ENCODE results near the gene BRSK1.

Gene BRSK1

DNA sequence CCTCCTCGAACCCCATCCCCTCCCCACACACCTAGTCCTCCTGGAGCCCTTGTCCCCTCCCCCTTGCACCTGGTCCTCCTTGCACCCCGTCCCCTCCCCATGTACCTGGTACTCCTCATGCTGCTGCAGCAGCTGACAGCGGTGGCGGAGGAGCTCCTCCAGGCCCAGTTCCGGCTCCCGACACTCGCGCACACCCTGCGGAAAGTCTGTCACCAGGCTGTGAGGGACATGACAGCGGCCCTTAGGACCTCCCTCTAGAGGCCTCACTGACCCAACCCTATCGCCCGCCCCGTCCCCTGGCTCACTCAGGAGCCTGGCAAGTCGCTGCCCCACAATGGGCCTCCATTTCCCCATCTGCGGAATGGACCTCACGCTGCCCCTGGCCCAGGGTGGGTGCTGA is 18.6 kb upstream of the BRSK1 start:
- Histone ChIP-seq H3K36me3 (ENCODE audit: insufficient read depth, low read length) (no peaks in the 10 kb centered on the region; the same call in 1 of the 2 replicates), H3K9ac (ENCODE audit: insufficient read length) (no peak overlapping the region), H3K4me3 (no peak overlapping the region), H3K9me3 (ENCODE audit: low read depth, low read length) (no peaks in the 10 kb centered on the region), H3K27ac (no peak overlapping the region)
- no peak for TF ChIP-seq EZH2 (IDR thresholded peaks at IDR 0.05)
- TF ChIP-seq FOXP2 (optimal IDR thresholded peaks at IDR 0.05; ENCODE audit: control extremely low read depth, extremely low read length, insufficient read depth) = no peak
- TF ChIP-seq POLR2AphosphoS5 (IDR thresholded peaks at IDR 0.05; ENCODE audit: borderline replicate concordance, low read depth, low read length) = no peak
- DNase-seq (ENCODE audit: low read depth, low spot score) = no peak

DNA sequence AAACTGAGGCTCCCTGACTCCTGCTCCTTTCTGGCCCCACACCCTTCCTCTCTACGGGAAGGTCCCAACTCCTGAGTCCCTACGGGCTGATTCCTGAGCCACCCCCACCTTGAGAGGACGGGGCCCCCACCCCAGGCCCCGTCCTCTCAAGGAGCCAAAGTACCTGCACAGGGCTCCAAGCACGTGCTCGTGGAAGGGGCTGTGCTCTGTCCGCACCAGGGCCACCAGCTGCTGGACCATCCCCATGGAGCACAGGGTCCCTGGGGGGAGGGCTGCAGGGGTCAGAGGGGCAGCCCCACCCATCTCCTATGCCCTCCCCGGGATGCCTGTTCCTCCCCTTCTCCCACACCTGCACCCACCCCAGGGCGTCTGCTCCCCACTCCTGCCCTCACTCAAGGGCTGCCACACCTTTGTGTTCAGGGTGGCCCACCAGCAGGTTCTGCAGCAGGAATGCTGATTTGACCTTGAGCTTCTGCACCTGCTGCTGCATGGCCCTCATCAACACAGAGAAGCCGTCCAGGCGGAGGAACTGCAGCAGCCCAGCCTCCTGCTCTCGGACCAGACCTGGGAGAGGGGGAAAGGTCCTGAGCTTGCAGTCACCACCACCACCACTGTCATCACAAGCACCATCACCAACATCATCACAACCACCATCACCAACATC is 17.9 kb upstream of the BRSK1 start:
- TF ChIP-seq FOXP2 (optimal IDR thresholded peaks at IDR 0.05; ENCODE audit: control extremely low read depth, extremely low read length, insufficient read depth) = no peak
- TF ChIP-seq EZH2 (IDR thresholded peaks at IDR 0.05) = no peak
- TF ChIP-seq POLR2AphosphoS5 (IDR thresholded peaks at IDR 0.05; ENCODE audit: borderline replicate concordance, low read depth, low read length) = no peak
- no peak overlapping the region for H3K27ac ChIP-seq
- no peak overlapping the region for H3K9ac ChIP-seq (ENCODE audit: insufficient read length)
- H3K36me3 ChIP-seq (ENCODE audit: insufficient read depth, low read length) = no peaks in the 10 kb centered on the region; the same call in 1 of the 2 replicates
- no peak overlapping the region for H3K4me3 ChIP-seq
- no peak for DNase-seq (ENCODE audit: low read depth, low spot score)
- no peaks in the 10 kb centered on the region for H3K9me3 ChIP-seq (ENCODE audit: low read depth, low read length)

GRCh38 chr19:55266404-55266803 is 17.4 kb upstream of the BRSK1 start:
- Histone ChIP-seq H3K9me3 (ENCODE audit: low read depth, low read length) (no peaks in the 10 kb centered on the region), H3K4me3 (no peak overlapping the region), H3K27ac (no peak overlapping the region), H3K9ac (ENCODE audit: insufficient read length) (no peak overlapping the region), H3K36me3 (ENCODE audit: insufficient read depth, low read length) (peaks cover 2% of the 10 kb centered on the region; the same call in 1 of the 2 replicates)
- no peak for DNase-seq (ENCODE audit: low read depth, low spot score)
- TF ChIP-seq FOXP2 (optimal IDR thresholded peaks at IDR 0.05; ENCODE audit: control extremely low read depth, extremely low read length, insufficient read depth) = no peak
- TF ChIP-seq POLR2AphosphoS5 (IDR thresholded peaks at IDR 0.05; ENCODE audit: borderline replicate concordance, low read depth, low read length) = no peak
- TF ChIP-seq EZH2 (IDR thresholded peaks at IDR 0.05) = no peak

- no peak for TF ChIP-seq POLR2AphosphoS5 (IDR thresholded peaks at IDR 0.05; ENCODE audit: borderline replicate concordance, low read depth, low read length)
- no peak for TF ChIP-seq FOXP2 (optimal IDR thresholded peaks at IDR 0.05; ENCODE audit: control extremely low read depth, extremely low read length, insufficient read depth)
- no peak for TF ChIP-seq EZH2 (IDR thresholded peaks at IDR 0.05)
- DNase-seq (ENCODE audit: low read depth, low spot score) = no peak
- H3K9ac ChIP-seq (ENCODE audit: insufficient read length) = no peak overlapping the region
- no peak overlapping the region for H3K4me3 ChIP-seq
- H3K9me3 ChIP-seq (ENCODE audit: low read depth, low read length) = no peaks in the 10 kb centered on the region
- peaks cover 3% of the 10 kb centered on the region; the same call in 1 of the 2 replicates for H3K36me3 ChIP-seq (ENCODE audit: insufficient read depth, low read length)
- H3K27ac ChIP-seq = no peak overlapping the region
Observed at GRCh38 chr19:55266840-55267239, 17.0 kb upstream of the BRSK1 start.

- H3K27ac ChIP-seq = no peak overlapping the region
- peaks cover 7% of the 10 kb centered on the region; the same call in 1 of the 2 replicates for H3K36me3 ChIP-seq (ENCODE audit: insufficient read depth, low read length)
- TF ChIP-seq POLR2AphosphoS5 (IDR thresholded peaks at IDR 0.05; ENCODE audit: borderline replicate concordance, low read depth, low read length) (no peak), FOXP2 (optimal IDR thresholded peaks at IDR 0.05; ENCODE audit: control extremely low read depth, extremely low read length, insufficient read depth) (no peak), EZH2 (IDR thresholded peaks at IDR 0.05) (no peak)
- H3K4me3 ChIP-seq = no peak overlapping the region
- H3K9ac ChIP-seq (ENCODE audit: insufficient read length) = no peak overlapping the region
- H3K9me3 ChIP-seq (ENCODE audit: low read depth, low read length) = no peaks in the 10 kb centered on the region
- no peak for DNase-seq (ENCODE audit: low read depth, low spot score)
Observed at GRCh38 chr19:55269299-55269698, 14.5 kb upstream of the BRSK1 start.

DNA sequence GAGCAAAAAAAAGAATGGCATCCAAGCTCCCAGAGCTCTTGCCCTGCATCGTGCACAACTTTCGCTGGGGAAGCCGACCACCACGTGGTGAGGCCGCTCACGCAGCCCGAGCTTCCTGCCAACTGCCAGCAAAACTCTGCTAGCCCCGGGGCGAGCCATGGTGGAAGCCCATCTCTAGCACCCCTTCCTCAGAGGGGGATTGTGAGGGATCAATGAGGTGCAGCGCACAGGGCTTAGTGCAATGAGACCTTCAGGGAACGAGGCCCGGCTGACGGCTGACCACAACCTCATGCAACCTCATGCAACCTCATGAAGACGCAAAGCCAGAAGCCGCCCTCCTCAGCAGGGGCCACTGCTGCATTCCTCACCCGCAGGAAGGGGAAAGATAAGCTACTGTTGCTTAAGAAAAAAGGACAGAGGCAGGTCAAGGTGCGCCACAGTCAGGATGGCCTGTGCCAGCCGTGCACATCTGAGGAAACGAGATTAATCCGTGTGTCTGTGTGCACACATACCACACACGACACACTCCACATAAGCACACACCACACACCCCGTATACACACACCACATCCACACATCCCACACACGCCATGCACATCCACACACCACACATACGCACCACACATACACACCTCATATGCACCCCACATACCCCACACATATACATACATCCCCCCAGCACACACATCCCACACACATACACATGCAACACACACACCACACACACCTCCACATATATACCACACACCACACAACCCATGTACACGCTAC is 13.4 kb upstream of the BRSK1 start:
- Histone ChIP-seq H3K9ac (ENCODE audit: insufficient read length) (no peak overlapping the region), H3K9me3 (ENCODE audit: low read depth, low read length) (no peaks in the 10 kb centered on the region), H3K36me3 (ENCODE audit: insufficient read depth, low read length) (peaks cover 7% of the 10 kb centered on the region; the same call in 1 of the 2 replicates), H3K4me3 (no peak overlapping the region), H3K27ac (no peak overlapping the region)
- TF ChIP-seq EZH2 (IDR thresholded peaks at IDR 0.05) (no peak), FOXP2 (optimal IDR thresholded peaks at IDR 0.05; ENCODE audit: control extremely low read depth, extremely low read length, insufficient read depth) (no peak), POLR2AphosphoS5 (IDR thresholded peaks at IDR 0.05; ENCODE audit: borderline replicate concordance, low read depth, low read length) (no peak)
- DNase-seq (ENCODE audit: low read depth, low spot score) = no peak

DNA sequence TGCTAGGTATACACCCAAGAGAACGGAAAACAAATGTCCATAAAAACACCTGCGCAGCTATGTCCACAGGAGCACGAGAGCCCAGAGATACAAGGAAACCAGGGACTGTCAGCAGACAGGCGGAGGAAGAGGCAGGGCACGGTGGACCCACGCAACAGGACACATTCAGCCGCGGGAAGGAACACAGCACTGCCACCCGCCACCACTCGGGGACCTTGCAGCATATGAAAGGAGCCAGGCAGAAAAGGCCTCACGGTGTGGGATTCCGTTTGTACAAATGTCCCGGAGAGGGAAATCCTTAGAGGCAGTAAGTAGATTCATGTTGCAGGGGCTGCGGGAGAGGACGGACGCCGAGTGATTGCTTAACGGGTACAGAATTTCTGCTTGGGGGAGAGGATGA is 11.7 kb upstream of the BRSK1 start:
- TF ChIP-seq FOXP2 (optimal IDR thresholded peaks at IDR 0.05; ENCODE audit: control extremely low read depth, extremely low read length, insufficient read depth) = no peak
- TF ChIP-seq POLR2AphosphoS5 (IDR thresholded peaks at IDR 0.05; ENCODE audit: borderline replicate concordance, low read depth, low read length) = no peak
- no peak for TF ChIP-seq EZH2 (IDR thresholded peaks at IDR 0.05)
- DNase-seq (ENCODE audit: low read depth, low spot score) = no peak
- H3K9ac ChIP-seq (ENCODE audit: insufficient read length) = no peak overlapping the region
- peaks cover 7% of the 10 kb centered on the region; the same call in 1 of the 2 replicates for H3K36me3 ChIP-seq (ENCODE audit: insufficient read depth, low read length)
- no peak overlapping the region for H3K27ac ChIP-seq
- no peak overlapping the region for H3K4me3 ChIP-seq
- no peaks in the 10 kb centered on the region for H3K9me3 ChIP-seq (ENCODE audit: low read depth, low read length)

GRCh38 chr19:55273978-55274707 is 9.7 kb upstream of the BRSK1 start:
- Histone ChIP-seq H3K27ac (no peak overlapping the region), H3K36me3 (ENCODE audit: insufficient read depth, low read length) (peaks cover 9% of the 10 kb centered on the region; the same call in 1 of the 2 replicates), H3K9ac (ENCODE audit: insufficient read length) (no peak overlapping the region), H3K4me3 (no peak overlapping the region), H3K9me3 (ENCODE audit: low read depth, low read length) (no peaks in the 10 kb centered on the region)
- no peak for TF ChIP-seq EZH2 (IDR thresholded peaks at IDR 0.05)
- no peak for TF ChIP-seq POLR2AphosphoS5 (IDR thresholded peaks at IDR 0.05; ENCODE audit: borderline replicate concordance, low read depth, low read length)
- no peak for TF ChIP-seq FOXP2 (optimal IDR thresholded peaks at IDR 0.05; ENCODE audit: control extremely low read depth, extremely low read length, insufficient read depth)
- no peak for DNase-seq (ENCODE audit: low read depth, low spot score)

Measured in SK-N-MC (cell line).